ENCODE data around the gene USP35. TPM values are rescaled to one million over a fixed set of nuclear protein-coding genes. Genes with fewer than 3 reads are reported as not detected.

USP35 gene
- total RNA-seq, 1 donor = 21.4 TPM

GRCh38 chr11:78261828-78262227 is 73.1 kb downstream of the USP35 start:
- Histone ChIP-seq H3K9me3 (ENCODE audit: low read depth, low read length) (no peaks in the 10 kb centered on the region), H3K4me3 (ENCODE audit: insufficient read depth, low read length) (no peak overlapping the region), H3K36me3 (ENCODE audit: insufficient read depth, low read length) (no peaks in the 10 kb centered on the region), H2AFZ (ENCODE audit: low read length) (no peak overlapping the region), H3K4me2 (ENCODE audit: insufficient read depth, low read length) (no peak overlapping the region), H3K79me2 (ENCODE audit: insufficient read depth, low read length) (no peaks in the 10 kb centered on the region), H3K27me3 (ENCODE audit: insufficient read depth, low read length) (no peaks in the 10 kb centered on the region), H3K27ac (ENCODE audit: low read depth, low read length) (no peak overlapping the region), H3K4me1 (ENCODE audit: insufficient read depth, low read length) (no peaks in the 10 kb centered on the region), H4K20me1 (ENCODE audit: insufficient read depth, low read length) (no peaks in the 10 kb centered on the region)
- no peak for TF ChIP-seq CTCF (IDR thresholded peaks at IDR 0.05; ENCODE audit: extremely low read depth, low read depth, low read length)
- DNase-seq (ENCODE audit: insufficient read length, low spot score, missing footprints) = no peak

- Histone ChIP-seq H3K4me2 (ENCODE audit: insufficient read depth, low read length) (no peak overlapping the region), H3K27ac (ENCODE audit: low read depth, low read length) (no peak overlapping the region), H3K27me3 (ENCODE audit: insufficient read depth, low read length) (no peaks in the 10 kb centered on the region), H3K79me2 (ENCODE audit: insufficient read depth, low read length) (no peaks in the 10 kb centered on the region), H3K4me3 (ENCODE audit: insufficient read depth, low read length) (no peak overlapping the region), H3K4me1 (ENCODE audit: insufficient read depth, low read length) (no peaks in the 10 kb centered on the region), H3K9me3 (ENCODE audit: low read depth, low read length) (no peaks in the 10 kb centered on the region), H2AFZ (ENCODE audit: low read length) (no peak overlapping the region), H4K20me1 (ENCODE audit: insufficient read depth, low read length) (no peaks in the 10 kb centered on the region), H3K36me3 (ENCODE audit: insufficient read depth, low read length) (no peaks in the 10 kb centered on the region)
- no peak for TF ChIP-seq CTCF (IDR thresholded peaks at IDR 0.05; ENCODE audit: extremely low read depth, low read depth, low read length)
- DNase-seq (ENCODE audit: insufficient read length, low spot score, missing footprints) = no peak
Observed at GRCh38 chr11:78262238-78262637, 73.5 kb downstream of the USP35 start.

- H3K9me3 ChIP-seq (ENCODE audit: low read depth, low read length) = no peaks in the 10 kb centered on the region
- H3K79me2 ChIP-seq (ENCODE audit: insufficient read depth, low read length) = no peaks in the 10 kb centered on the region
- H3K36me3 ChIP-seq (ENCODE audit: insufficient read depth, low read length) = no peaks in the 10 kb centered on the region
- no peak for DNase-seq (ENCODE audit: insufficient read length, low spot score, missing footprints)
- no peak overlapping the region for H3K4me2 ChIP-seq (ENCODE audit: insufficient read depth, low read length)
- no peak overlapping the region for H2AFZ ChIP-seq (ENCODE audit: low read length)
- no peak overlapping the region for H3K4me3 ChIP-seq (ENCODE audit: insufficient read depth, low read length)
- H4K20me1 ChIP-seq (ENCODE audit: insufficient read depth, low read length) = no peaks in the 10 kb centered on the region
- no peaks in the 10 kb centered on the region for H3K27me3 ChIP-seq (ENCODE audit: insufficient read depth, low read length)
- no peak overlapping the region for H3K27ac ChIP-seq (ENCODE audit: low read depth, low read length)
- no peak for TF ChIP-seq CTCF (IDR thresholded peaks at IDR 0.05; ENCODE audit: extremely low read depth, low read depth, low read length)
- H3K4me1 ChIP-seq (ENCODE audit: insufficient read depth, low read length) = no peaks in the 10 kb centered on the region
Observed at GRCh38 chr11:78262691-78263090, 74.0 kb downstream of the USP35 start.

Other genes starting within 250 kb of the USP35 start
- gene INTS4, start 194.3 kb upstream of the USP35 start, total RNA-seq = 35.8 and 43.6 TPM in 2 replicates
- gene KCTD14, start 165.6 kb upstream of the USP35 start, total RNA-seq = 0.29 and 0.36 TPM in 2 replicates
- gene THRSP, start 125.1 kb upstream of the USP35 start, total RNA-seq = not detected in 2 replicates
- gene NDUFC2, start 109.1 kb upstream of the USP35 start, total RNA-seq = 98.1 and 115 TPM in 2 replicates
- gene ALG8, start 49.3 kb upstream of the USP35 start, total RNA-seq = 38.4 and 46.6 TPM in 2 replicates
- gene KCTD21, start 293 bp upstream of the USP35 start, total RNA-seq = 14.5 and 15.0 TPM in 2 replicates
- 18.3 and 18.5 TPM in 2 replicates for gene GAB2, start 228.9 kb downstream of the USP35 start, total RNA-seq